ENCODE results near the gene PARN.

Gene PARN

DNA sequence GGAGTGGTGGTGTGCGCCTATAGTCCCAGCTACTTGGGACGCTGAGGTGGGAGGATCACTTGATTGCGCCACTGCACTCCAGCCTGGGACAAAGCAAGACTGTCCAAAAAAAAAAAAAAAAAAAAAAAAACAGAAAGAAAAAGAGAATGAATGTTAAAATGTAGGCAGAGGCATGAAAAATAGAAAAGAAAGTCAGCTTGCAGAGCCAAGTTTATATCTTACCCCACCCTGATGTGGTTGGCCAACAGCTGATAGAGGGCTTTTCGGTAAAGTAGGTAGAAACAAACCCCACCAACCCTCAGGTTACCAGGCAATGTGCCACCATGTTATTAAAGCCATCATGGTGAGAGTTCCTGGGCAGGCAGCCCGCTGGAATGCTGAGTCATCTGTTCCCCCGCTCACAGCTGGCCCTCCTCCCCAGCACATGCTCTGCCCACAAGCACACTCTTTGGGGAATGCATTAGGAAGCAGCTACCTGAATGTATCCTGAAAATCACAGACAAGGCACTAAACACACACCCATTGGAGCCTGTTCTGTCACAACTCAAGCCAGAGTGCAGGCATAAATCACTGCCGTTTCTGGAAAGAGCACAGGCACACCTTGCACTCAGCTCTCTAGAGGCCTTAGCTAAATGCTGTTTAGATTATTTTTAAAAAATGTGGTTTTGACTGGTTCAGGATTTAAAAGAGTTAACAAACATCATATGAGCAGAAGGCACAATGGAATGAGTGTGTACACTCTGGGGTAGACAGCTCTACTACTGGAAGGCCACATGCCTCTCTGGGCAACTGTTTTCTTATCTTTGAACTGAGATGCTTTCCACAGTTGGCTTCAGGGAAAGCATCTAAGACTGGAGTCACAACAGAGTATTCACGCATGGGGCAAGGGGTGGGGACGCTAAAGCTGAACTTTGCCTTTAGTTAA, 128.5 kb downstream of the PARN start:
- DNase-seq (ENCODE audit: extremely low read depth in 1 of 2, low read depth in 1 of 2) = no peak

DNA sequence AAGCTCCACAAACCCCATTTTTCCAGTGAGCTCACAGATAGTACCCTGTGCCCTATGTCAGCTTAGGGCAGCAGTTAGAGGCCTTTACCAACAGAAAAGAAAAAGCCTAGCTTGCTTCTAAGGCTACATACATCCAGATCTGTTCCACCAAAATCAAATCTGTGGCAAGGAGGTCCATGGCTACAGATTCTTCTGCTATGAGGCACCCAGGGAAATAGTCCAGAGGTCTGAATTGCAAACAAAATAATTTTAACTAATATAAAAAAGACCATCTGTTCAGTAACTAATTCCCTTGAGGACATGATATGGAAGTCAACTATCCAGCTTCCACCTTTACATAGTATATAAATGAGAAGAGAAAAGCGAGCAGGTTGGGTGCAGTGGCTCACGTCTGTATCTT, 129.3 kb downstream of the PARN start:
- DNase-seq (ENCODE audit: extremely low read depth in 1 of 2, low read depth in 1 of 2) = no peak

DNA sequence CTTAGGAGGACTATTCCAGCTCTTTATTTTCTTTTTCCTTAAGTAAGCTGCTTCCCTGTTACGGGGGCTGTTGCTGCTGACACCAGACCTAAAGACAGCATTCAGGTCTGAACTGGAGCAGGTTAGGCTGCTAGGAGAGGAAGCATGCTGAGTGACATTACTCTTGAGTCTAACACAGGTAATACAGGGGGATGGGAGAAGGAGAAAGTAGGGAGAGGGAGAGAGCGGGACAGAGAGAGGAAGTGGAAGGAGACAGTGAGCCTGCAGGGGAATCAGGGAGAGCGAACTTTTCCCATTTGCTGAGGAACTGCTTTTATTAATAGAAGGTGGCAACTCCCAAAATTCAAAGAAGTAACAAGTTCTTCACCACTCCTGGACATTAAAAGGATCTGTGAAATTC, 130.9 kb downstream of the PARN start:
- DNase-seq (ENCODE audit: extremely low read depth in 1 of 2, low read depth in 1 of 2) = no peak

DNA sequence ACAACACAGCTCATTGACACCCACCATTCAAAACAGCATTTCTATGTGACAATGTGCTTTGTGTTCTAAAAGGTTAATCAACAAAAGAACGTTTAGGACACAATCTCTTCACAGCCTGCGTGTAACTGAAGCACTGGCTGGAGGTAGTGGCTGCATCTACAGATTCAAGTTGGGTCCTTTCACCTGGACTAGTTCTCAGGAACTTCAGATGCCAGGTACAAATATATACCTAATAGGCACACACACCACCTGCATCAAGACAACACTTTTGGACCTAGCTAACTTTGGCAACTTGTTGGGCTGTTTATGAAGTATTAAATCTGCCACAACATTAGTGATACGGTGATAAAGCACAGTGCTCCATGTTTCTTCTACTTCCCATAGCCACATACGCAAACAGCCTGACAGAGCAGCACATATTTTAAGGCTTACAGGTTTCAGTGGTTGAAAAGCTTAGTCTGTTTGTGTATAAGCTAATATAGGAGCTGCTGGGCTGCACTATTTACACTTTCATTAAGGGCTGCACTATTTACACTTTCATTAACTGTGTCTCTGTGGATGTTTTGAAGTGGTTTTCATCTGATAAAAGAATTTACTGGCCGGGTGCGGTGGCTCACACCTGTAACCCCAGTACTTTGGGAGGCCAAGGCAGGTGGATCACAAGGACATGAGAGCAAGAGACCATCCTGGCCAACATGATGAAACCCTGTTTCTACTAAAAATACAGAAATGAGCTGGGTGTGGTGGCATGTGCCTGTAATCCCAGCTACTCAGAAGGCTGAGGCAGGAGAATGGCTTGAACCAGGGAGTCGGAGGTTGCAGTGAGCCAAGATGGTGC, 132.6 kb downstream of the PARN start:
- DNase-seq (ENCODE audit: extremely low read depth in 1 of 2, low read depth in 1 of 2) = no peak

DNA sequence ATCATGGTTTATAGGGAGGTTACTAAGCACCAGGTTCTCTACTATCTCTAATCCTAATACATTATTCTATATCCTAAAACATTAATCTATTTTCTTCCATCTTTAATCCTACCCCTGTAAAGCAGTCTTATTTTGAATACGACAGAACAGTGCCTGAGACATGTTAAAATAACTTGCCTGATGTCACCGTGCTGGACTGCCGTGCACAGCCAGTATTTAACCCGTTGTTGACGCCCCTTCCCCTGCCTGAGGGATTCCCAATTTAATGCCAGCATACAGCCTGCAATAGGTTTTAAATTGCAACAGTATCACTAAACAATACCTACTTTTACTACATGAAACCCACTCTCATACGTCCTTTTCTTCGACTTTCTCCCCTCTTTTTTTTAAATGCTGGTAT, 133.3 kb downstream of the PARN start:
- DNase-seq (ENCODE audit: extremely low read depth in 1 of 2, low read depth in 1 of 2) = no peak

DNA sequence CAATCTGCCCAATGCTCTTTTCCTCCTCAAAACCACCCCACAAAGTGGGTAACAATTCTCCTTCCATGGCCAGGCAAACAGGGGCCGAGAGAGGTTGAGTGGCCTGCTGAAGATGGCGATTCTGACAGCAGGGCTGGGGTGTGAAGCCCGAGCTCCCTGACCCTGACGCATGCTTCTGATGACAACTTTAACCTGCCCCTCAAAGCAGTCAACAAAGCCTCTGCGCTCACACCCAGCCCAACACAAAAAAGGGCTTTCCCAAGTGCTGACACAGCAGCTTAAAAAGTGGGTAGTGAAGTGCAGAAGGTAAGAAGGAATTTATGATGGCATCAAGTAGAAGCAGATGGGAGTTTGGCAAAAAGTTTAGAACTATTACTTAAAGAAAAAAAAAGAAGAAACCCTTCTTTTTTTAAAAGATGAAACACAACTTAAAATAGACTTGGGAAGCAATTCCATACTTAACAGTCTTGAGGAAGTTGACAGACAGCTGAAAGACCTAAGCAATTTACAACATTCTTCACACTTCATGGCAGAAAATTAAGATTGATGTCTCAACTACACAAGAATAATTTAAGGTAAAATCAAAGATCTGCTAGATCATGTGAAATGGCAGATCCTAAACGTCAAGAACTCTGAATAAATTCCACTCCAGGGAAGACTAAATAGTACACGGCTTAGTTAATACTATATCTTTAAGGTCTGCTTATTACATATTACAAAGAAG, 133.9 kb downstream of the PARN start:
- no peak for DNase-seq (ENCODE audit: extremely low read depth in 1 of 2, low read depth in 1 of 2)

DNA sequence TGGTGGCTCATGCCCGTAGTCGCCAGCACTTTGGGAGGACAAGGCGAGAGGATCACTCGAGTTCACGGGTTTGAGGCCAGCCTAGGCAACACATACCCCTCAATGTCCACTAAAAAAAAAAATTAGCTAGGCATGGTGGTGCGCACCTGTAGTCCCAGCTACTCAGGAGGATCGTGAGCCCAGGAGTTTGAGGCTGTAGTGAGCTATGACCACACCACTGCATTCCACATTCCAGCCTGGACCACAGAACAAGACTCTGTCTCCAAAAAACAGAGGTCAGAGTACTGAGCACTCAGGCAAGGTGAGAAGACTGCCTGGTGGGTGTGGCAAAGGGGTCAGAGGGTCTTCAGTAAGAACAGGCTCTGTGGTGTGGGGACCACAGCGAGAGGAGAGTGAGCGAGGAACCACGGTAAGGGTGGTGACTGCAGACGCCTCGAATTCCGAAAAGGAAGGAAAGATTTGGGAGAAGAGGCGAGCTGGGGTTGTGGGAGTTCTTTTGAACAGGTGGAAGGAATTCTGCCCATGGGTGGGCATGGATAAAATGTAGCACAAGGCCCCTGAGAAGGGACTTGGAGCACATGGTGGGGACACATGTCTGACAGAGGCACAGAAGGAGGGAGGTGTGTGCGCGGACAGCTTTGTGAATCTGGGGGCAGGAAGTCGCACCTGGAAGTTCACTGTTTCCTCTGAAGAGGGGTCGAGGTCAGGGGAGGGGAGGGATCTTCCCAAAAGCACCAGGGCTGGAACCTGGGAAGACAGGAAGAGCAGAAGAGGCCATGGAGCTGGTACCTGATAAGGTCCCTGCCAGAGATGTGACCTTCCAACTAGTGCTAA, 134.6 kb downstream of the PARN start:
- no peak for DNase-seq (ENCODE audit: extremely low read depth in 1 of 2, low read depth in 1 of 2)

DNA sequence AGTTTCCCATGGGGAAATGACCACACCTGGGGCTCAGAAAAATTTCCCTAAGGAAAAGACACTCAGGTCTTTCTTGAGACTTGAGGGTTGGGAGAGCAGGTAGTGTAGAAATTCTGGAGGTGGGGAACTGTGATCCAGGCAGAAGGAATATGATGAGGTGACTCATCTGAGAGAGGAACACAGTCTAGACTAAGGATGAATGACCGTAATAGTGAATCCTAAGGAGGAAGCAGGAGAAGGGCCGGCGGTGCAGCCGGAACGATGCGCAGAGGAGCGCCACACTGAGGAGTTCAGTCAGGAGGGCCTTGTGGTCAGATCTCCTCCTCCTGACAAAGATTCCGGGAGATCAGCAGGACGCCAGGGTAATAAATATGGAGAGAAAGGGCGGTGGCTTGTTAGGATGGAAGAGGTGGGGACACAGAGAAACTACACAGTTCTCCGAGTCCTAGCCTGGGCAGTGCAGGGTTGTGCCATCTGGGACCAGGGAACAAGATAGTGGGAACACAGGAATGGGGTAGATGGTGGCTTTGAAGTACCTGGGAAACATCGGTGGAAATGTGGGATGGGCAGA, 135.6 kb downstream of the PARN start:
- DNase-seq (ENCODE audit: extremely low read depth in 1 of 2, low read depth in 1 of 2) = no peak

DNA sequence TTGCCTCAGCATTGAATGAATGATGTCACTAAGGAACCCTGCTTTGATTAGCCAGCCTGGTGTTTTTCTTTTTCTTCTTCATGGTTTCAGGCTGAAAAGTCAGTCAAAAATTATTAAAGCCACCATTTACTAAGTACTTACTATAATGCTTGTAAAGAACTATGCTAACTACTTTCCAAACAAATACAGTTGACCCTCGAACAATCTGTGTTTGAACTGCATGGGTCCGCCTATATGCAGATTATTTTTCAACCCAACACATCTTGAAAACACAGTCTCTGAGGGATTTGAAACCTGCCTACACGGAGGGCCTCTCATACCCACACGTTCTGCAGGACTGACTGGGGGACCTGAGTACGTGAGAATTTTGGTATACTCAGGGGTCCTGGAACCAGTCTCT, 136.3 kb downstream of the PARN start:
- DNase-seq (ENCODE audit: extremely low read depth in 1 of 2, low read depth in 1 of 2) = no peak

DNA sequence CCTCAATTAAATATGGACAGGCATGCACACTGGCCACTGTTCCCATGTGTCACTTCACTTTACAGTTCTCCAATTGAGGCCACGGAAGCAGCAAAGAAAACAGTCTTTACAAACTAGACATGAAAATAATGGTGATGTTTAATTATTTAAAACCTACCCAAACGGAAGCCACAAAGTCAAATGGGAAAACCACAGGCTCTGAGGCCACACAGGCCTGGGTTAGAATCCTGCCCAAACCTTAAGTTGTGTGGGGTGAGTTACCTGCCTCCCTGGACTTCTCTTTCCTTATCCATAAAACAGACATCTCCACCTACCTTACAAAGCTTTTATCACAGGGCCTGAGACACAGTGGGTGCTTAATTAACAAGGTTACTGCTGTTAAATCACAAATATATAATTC, 137.4 kb downstream of the PARN start:
- DNase-seq (ENCODE audit: extremely low read depth in 1 of 2, low read depth in 1 of 2) = no peak

DNA sequence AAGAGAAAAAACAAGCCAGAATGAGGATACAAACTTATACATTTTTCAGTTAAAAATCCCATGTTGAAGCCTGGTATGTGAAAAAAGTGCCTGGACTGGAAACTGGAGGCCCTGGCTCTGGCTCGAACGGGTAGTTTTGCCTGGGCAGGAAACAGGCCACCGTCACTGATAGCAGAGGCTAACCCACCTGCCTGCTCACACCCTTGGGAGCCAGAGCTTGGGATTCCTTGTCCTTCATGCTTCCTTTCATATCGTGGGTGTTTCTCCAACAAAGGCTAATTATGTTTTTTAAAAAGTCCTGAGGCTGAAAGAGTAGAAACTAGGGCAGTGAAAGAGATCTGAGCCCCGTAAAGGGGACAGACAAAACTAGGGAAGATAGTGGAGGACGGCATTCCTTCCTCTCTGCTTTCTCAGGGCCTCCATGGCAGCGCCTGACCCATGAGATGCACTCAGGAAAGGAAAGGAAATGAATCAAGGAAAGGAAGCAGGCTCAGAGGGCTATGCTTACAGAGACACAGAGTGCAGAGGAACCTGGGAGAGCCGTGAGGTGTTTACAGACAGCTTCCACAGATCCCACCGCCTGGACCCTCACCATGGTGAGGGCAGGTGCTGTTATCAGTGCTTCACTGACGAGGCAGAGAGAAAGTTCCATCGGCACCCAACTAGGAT, 138.1 kb downstream of the PARN start:
- DNase-seq (ENCODE audit: extremely low read depth in 1 of 2, low read depth in 1 of 2) = no peak

DNA sequence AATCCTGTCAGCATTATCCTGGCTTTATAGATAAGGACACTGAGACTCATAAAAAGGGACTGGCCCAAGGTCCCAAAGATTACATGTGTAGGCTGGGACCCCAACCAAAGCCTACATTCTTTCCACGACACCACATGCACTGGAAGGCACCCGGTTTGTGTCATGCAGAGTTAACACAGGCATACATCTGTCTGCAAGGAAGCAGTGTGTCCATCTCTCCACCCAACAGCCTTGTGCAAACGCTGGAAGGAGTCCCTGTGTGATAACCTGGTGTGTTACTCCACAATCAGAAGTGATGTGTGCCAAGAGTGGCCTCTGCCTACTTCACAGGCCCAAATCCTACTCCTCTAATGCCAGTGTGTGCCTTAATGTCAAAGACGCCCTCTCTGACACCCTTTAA, 139.8 kb downstream of the PARN start:
- no peak for DNase-seq (ENCODE audit: extremely low read depth in 1 of 2, low read depth in 1 of 2)

DNA sequence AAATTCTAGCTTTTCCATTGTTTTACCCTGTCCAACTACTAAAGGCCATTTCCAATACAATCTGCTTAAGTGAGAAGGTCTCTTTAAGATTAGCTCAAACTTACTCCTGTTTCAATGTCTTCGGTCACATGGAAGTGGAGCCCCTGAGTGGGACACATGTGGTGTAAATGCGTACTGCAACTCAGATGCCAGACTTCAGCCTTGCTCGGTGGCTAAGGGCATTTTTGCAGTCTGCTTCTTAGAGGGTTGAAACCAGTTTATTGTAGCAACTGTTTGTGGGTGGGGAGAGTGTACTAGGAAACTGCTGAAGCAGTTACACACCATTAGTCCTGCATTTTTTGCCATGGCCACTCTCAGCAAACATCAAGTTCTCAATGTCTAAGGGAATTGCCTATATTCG, 140.6 kb downstream of the PARN start:
- DNase-seq (ENCODE audit: extremely low read depth in 1 of 2, low read depth in 1 of 2) = no peak

DNA sequence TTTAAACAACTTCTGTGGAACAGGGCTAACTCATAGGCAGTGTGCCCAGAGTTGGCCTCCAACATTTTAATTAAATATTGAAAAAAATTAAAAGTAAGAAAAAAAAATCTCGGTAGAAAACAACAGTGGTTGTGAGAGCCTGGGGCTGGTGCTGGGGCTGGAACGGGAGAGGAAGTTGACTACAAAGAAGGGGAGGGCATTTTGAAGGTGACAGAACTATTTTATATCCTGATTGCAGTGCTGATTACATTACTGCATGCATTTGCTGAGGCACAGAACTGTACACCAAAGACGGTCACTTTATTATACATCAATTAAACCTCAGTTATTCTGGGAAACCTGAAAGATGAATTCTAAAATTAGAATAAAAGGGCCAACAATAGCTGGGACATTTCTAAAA, 142.5 kb downstream of the PARN start:
- DNase-seq (ENCODE audit: extremely low read depth in 1 of 2, low read depth in 1 of 2) = no peak

DNA sequence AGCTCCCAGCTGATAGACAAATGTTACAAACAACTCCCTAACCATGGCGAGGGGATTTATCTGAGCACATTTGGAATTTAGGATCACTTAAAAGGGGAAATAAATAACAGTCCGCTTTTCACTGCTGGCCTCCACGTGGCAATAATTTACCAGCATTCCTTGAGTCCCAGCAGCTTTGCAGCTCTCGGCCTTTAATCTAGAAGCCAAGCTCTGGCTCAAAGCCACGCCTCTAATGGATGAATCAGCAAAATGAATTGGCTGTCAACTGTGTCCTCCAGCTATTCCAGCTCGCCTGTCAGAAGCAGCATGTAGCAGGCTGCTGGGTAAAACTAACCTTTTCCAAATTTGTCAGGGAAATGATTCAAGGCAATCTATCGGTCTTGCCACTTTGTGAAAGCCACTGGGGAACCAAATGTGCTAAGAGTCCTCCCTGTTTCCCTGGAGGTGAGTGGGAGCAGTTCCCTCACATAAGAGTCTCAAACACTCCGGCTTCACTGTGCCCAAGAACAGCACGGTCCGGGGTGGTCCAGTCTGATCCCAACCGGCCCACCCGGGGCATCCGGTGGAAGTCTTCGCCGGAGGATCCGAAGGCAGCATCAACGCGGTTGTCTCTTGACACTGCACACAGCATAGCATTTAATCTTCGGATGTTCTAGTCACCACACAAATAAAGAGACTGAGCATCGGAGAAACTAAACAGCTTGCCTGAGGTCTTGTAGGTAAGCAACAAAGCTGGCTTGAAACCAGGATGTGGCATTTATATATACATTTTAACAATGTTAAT, 143.3 kb downstream of the PARN start:
- no peak for DNase-seq (ENCODE audit: extremely low read depth in 1 of 2, low read depth in 1 of 2)

DNA sequence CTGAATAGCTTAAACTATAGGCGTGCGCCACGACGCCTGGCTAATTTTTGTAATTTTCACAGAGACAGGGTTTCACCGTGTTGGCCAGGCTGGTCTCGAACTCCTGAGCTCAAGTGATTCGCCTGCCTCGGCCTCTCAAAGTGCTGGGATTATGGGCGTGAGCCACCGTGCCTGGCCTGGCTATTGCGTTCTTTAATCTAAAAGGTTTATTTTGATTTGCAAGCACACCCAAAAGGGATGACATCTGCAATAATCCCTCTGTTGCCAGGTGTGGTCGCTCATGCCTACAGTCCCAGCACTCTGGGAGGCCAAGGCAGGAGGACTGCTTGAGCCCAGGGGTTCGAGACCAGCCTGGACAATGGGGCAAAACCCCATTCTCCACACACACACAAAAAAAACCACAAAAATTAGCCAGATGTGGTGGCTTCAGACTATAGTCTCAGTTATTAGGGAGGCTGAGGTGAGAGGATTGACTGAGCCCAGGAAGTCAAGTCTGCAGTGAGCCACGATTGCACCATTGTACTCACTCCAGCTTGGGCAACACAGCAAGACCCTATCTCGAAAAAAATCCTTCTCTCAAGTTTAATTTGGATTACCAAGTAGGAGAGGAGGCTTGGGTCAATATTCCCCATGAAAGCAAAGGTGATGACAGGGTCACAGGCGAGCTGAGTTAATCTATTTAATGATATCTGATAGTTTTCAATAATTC, 144.1 kb downstream of the PARN start:
- no peak for DNase-seq (ENCODE audit: extremely low read depth in 1 of 2, low read depth in 1 of 2)

DNA sequence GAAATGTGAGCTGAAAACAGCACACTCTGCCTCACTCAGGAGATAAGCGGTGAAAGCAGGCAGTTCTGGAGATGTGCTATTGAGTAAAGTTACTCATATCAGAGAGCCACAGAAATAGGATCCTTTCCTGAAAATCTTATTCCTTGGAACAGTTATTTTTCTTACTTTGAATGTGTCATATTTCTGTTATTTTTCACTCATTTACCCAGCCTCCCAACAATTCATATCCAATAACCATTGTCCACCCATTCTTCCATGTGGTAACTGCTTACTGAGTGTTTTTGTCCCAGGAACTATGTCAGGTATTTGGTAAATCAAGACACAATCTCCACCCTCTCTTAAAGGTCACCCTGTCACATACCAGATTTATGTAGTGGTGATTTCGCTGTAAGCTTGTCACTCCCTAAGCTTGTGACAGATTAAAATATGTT, 144.9 kb downstream of the PARN start:
- DNase-seq (ENCODE audit: extremely low read depth in 1 of 2, low read depth in 1 of 2) = no peak

DNA sequence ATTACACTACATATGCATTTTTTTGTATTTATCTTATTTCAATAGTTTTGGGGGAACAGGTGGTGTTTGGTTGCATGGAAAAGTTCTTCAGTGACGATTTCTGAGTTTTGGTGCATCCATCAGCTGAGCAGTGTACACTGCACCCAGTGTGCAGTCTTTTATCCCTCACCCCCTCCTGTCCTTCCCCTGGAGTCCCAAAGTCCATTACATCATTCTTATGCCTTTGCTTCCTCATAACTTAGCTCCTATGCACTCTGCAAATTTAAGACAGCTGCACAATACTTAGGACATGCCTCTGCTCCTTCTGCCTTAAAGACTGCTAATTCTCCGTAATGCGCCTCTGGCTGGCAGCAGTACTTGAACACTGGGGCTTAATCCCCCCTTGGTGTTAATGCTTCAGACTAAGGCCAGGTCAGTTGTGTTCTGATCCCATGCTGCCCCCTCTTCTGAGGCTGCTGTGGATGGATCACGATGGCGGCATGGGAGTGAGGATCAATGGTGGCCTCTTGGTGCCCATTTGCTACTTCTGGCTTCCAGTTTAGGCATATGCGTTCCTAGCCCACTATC, 146.2 kb downstream of the PARN start:
- DNase-seq (ENCODE audit: extremely low read depth in 1 of 2, low read depth in 1 of 2) = no peak

All from stimulated activated CD8-positive, alpha-beta memory T cell treated with anti-CD3 and anti-CD28 coated beads, Interleukin-7, amount 100 ng/mL, for 48 hours (primary cell).